ENCODE results near the gene SCP2.

GRCh38 chr1:53062708-53063591, 135.9 kb downstream of the SCP2 start:
- TF ChIP-seq CTCF (IDR thresholded peaks at IDR 0.05; ENCODE audit: insufficient read depth, low read depth, low read length) (no peak), EZH2 (IDR thresholded peaks at IDR 0.05; ENCODE audit: insufficient read depth, low read length) (peak; percentile 60)

All from astrocyte (in vitro differentiated cells and primary cell).